HG02852 (cell line): ENCODE results near the gene AVEN.

ENCODE experiments used
- ATAC-seq: cut with Tn5 transposase; IDR thresholded peaks from one replicate; pipeline ENCODE4 v1.9.1; 2021; ENCODE audit warnings: mild to moderate bottlenecking, moderate library complexity; ENCODE audit not compliant: unreplicated experiment

AVEN gene

GRCh38 chr15:33987444-33987843, 51.6 kb downstream of the AVEN start:
- no peak for ATAC-seq

- no peak for ATAC-seq
Measured at GRCh38 chr15:33985751-33986150, 53.3 kb downstream of the AVEN start.

- ATAC-seq = no peak
Measured at GRCh38 chr15:33985287-33985686, 53.7 kb downstream of the AVEN start.

DNA sequence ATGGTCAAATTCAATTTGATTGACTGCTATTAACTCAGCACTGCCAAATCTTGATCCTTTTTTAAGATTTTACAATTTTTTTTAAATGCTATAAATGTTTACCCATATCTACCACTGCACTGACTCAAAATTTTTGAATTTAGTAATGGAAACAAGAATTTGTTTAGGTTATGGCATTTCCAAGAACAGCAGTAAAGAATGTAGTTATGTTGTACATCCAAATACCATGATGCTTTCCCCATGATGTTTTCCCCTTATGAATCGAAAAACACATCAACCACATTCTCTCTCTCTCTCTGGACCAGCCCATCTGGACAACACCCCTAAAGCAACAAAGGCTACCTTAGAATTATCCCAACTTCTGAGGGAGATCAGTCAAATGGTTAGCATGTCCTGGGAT, 56.5 kb downstream of the AVEN start:
- no peak for ATAC-seq

GRCh38 chr15:33980159-33980558, 58.8 kb downstream of the AVEN start:
- no peak for ATAC-seq

- ATAC-seq = no peak
Measured at GRCh38 chr15:33975022-33975565, 63.9 kb downstream of the AVEN start.

DNA sequence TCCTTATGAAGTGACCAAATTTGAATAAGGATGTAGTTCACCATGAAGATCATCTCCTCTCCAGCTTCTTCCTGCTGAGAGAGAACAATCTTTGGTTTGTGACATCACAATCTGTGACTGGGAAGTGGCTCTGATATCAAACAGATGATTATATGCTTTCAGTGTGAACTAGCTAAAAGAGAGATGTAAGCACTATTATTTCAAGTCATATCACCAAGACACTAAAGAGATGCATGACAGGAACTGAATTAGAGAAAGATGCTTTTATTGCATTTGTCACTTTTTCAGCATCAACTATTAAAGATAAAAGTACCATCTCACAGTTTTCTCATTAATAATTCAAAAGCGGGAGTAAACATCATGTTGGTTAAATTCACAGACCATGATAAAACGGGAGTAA, 67.2 kb downstream of the AVEN start:
- ATAC-seq = no peak

GRCh38 chr15:33968821-33969220, 70.2 kb downstream of the AVEN start:
- no peak for ATAC-seq

DNA sequence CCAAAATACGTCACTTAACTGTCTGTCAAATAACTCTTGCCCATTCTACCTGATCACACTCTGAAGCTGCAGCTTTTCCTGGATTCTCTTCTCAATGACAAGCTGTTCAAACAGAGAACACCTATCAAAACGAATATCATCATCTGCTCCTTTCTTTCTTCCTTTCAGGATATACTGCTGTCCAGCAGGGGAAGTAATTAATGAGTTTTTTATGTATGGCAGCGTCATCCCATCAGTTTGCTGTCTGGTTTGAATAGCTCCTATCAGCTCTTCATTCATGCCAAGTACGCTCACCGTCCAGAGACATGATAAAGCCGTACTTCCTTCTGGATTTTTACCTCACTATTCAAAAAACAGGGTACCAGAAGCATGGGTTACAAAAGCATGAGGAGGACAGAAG, 70.8 kb downstream of the AVEN start, which contains the start of gene CHRM5:
CHRM5 (plus strand) TSS at position 274 of the 400 bp plus-strand sequence. CDS start 94,221 bp downstream, outside the sequence.
- ATAC-seq = no peak

- ATAC-seq = no peak
Measured at GRCh38 chr15:33964665-33965040, 74.4 kb downstream of the AVEN start.

- no peak for ATAC-seq
Measured at GRCh38 chr15:33963831-33964664, 75.0 kb downstream of the AVEN start.

- no peak for ATAC-seq
Measured at GRCh38 chr15:33960549-33960935, 78.5 kb downstream of the AVEN start.

DNA sequence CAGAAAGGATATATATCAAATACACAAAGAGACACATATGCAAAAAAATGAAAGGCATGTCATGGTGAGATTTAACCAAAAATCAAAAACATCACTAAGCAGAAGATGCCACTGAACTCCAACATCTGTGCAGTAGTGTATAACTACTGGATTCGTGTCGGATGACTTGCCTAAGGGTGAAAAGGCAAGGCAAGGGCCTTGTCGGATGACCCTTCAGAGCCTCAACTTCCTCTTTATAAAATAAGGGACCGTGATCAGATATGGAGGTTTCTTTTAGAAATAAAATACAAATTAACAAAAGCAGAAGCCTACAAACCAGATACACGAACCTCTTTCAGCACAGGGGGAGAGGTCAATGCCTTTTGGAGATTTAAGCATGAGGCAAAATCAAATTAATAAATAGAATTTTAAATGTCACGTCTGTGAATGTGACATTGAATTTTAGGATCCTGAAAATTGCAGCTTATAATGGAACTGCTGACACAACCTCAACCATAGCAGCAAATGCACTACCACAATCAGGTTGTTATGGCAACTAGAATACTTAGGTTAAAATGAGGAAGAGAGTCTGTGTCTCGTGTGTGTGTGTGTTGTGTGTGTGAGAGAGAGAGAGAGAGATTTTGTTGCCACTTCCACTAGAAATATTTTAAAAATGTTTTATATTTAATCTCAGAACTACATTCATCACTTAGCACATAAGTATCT, 79.0 kb downstream of the AVEN start:
- ATAC-seq = no peak

DNA sequence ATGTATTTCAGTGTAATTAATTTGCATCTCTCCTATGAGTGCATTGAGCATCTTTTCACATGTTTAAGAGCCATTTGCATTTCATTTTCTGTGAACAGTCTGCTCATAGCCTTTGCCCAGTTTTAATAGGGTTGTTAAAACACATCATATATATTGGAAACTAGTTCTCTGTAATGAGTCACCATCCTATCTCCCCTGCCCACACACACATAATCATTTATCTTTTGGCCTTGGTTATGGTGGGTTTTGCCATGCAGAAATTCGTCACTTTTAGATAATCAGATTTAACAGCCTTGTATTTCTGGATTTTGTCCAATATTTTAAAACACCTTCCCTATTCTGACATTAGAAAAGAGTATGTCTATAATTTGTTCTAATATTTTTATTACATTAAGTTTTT, 82.6 kb downstream of the AVEN start:
- no peak for ATAC-seq

DNA sequence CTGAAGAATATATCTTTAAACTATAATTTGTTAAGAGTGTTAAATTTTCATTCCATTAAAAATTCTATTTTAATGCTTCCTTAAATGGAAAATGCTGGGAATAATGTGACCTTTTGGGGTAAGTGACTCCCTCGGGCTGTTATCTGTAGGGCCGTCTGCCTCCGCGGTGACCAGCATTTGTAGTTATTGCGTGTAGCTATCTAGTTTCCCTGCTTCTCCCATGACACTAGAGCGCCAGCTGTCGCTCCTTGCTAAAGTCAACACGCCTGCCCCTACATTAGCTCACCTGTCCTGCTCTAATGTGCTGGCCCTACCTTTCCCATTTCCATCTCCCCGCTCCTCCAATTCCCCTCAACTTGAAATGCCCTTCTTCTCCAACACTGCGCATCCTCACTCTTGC, 83.1 kb downstream of the AVEN start:
- ATAC-seq = no peak

DNA sequence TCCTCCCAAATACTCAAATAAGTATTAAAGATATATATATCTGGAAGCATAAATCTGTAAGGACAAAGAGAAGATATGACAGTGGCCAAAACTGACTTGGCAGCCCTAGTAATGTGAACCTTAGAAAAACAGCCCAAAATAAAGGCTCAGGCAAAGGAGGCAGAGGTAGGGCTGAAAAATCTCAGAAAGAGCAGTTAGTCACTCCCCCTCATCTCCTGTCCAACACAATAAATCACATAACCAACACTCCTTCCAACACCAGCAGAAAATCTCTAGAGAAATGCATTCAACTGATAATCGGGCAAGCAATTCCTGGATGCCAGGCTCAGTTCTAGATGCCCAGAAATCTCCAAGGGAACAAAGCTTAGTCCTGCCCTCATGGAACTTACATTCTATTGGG, 92.9 kb downstream of the AVEN start:
- ATAC-seq = no peak

DNA sequence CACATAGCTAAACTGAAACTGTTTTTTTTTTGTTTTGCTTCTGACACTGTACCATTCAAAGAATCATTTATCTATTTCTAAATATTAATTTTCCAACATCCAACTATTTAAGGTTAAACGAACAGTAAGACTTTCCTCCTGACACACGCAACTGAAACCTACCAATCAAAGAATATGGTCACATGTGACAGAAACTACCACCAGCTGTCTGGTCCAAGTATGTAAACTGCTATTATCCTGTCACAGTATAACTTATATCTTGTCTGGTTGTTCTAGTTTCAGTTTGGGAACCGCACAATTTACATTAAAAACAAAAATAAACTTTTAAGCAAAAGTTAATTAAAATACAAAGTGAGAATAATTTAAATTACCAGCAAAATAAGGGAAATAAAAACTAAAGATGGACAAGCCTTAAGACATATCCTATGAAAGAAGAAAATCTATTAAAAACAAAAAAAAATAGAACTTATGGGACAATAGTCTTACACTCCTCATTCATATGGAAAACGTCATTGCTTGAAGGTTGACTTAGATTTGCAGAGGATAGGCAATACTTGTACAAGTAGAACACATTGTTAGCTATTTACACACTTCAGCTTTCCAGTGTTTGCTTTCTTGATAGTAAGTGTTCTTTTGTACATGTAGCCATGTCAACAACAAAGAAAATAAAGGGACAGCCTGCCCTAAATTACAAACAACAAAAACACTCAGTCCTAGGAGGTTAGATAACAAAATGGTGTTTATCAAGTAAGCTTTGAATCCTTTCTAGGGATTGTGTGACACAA, 97.5 kb downstream of the AVEN start:
- no peak for ATAC-seq

- ATAC-seq = no peak
Measured at GRCh38 chr15:33934921-33935320, 104.1 kb downstream of the AVEN start.

GRCh38 chr15:33934396-33934795, 104.6 kb downstream of the AVEN start:
- no peak for ATAC-seq

- ATAC-seq = no peak
Measured at GRCh38 chr15:33932734-33933133, 106.3 kb downstream of the AVEN start.

- no peak for ATAC-seq
Measured at GRCh38 chr15:33926260-33926659, 112.7 kb downstream of the AVEN start.
